Naive thymus-derived CD8-positive, alpha-beta T cell (primary cell): ENCODE measurements around the gene DIP2C. TPM values are rescaled to one million over a fixed set of nuclear protein-coding genes. Genes with fewer than 3 reads are reported as not detected.

Source experiments
- ATAC-seq, 2 donors: fragments of 150-1000 bp; cut with Tn5 transposase in 1 of 2; sonication (Bioruptor Pico), chemical (Tn5 transposase) in 1 of 2; 1 replicate in 1 of 2; 2 replicates in 1 of 2; pipeline ENCODE4 v1.10.0; 2021; ENCODE audit warnings: mild to moderate bottlenecking in 2 of 2, moderate library complexity in 2 of 2
- POLR2A ChIA-PET: fragments of 350-600 bp; sonication (Branson Sonifier 250); formaldehyde crosslinking; loops from one replicate; lab custom pipeline; 2021; ENCODE audit warnings: antibody characterized with exemption; lab: Charles Lee
- DNase-seq, 10 donors: peaks; one replicate each; pipeline versions ENCODE4 v3.0.0 to v3.0.0-alpha.2; 2020 to 2022
- H3K27ac Mint-ChIP-seq, 10 donors: one replicate each; pipeline ENCODE4 v1.8.0; 2020 to 2022; ENCODE audit warnings: mild to moderate bottlenecking in 10 of 10, mixed read lengths in 10 of 10, moderate library complexity in 4 of 10, inconsistent platforms in 1 of 10
- H3K27me3 Mint-ChIP-seq, 5 donors: one replicate each; pipeline ENCODE4 v1.8.0; 2021 to 2022; ENCODE audit warnings: mixed read lengths in 5 of 5
- H3K36me3 Mint-ChIP-seq, 3 donors: one replicate each; pipeline ENCODE4 v1.8.0; 2020 to 2022; ENCODE audit warnings: mixed read lengths in 3 of 3, mild to moderate bottlenecking in 2 of 3, inconsistent platforms in 1 of 3
- H3K4me1 Mint-ChIP-seq, 4 donors: one replicate each; pipeline ENCODE4 v1.8.0; 2021 to 2022; ENCODE audit warnings: mixed read lengths in 4 of 4
- H3K4me3 Mint-ChIP-seq, 10 donors: one replicate each; pipeline ENCODE4 v1.8.0; 2020 to 2022; ENCODE audit warnings: mild to moderate bottlenecking in 10 of 10, mixed read lengths in 10 of 10, moderate library complexity in 6 of 10, inconsistent platforms in 1 of 10
- H3K9me3 Mint-ChIP-seq, 9 donors: one replicate each; pipeline ENCODE4 v1.8.0; 2020 to 2022; ENCODE audit warnings: mixed read lengths in 9 of 9, mild to moderate bottlenecking in 3 of 9, inconsistent platforms in 1 of 9, moderate library complexity in 1 of 9
- polyA plus RNA-seq, 3 donors: library from polyadenylated mRNA; unstranded; fragments of 300-500 nt; fragmentation: Illumina TruSeq; gene quantifications; one replicate each; pipeline ENCODE4 v1.2.3, GENCODE V29; 2021
- total RNA-seq, 8 experiments: library from RNA in 2 of 8; stranded (reverse) in 2 of 8; gene quantifications; one replicate each; pipeline ENCODE4 v1.2.3 and lab custom pipeline; 2021 to 2026

DIP2C gene
- total and polyA plus RNA-seq, 5 experiments from 2014 or later: 0.32 to 3.9 (median 1.2) TPM

- Mint-ChIP-seq H3K27me3 (peaks cover 26 to 68% (median 40%) of the 10 kb centered on the region in 5 donors), H3K4me1 (peaks cover 3 to 13% (median 5%) of the 10 kb centered on the region in 4 donors), H3K36me3 (peaks cover 0 to 4% (median 0%) of the 10 kb centered on the region in 3 donors), H3K27ac (no peak overlapping the region), H3K9me3 (no peaks in the 10 kb centered on the region), H3K4me3 (peak overlapping the region in 1 of 10 donors; percentile 38)
- no peak for ATAC-seq
- POLR2A ChIA-PET: no interaction called here
- no peak for DNase-seq
These were observed 3.3 kb upstream of the DIP2C start for GRCh38 chr10:692682-693351.

- H3K4me3 Mint-ChIP-seq: peak overlapping the region in 7 of 10 donors; percentile 33 to 68 (median 57)
- peaks cover 0 to 6% (median 4%) of the 10 kb centered on the region in 3 donors for H3K36me3 Mint-ChIP-seq
- peaks cover 30 to 71% (median 47%) of the 10 kb centered on the region in 5 donors for H3K27me3 Mint-ChIP-seq
- peaks cover 0 to 3% (median 0%) of the 10 kb centered on the region in 9 donors for H3K9me3 Mint-ChIP-seq
- POLR2A ChIA-PET: no interaction called here
- no peak overlapping the region for H3K27ac Mint-ChIP-seq
- no peak for DNase-seq
- peaks cover 3 to 13% (median 6%) of the 10 kb centered on the region in 4 donors for H3K4me1 Mint-ChIP-seq
- ATAC-seq: no peak
These were observed 1.7 kb upstream of the DIP2C start for GRCh38 chr10:691216-691615.

GRCh38 chr10:690372-691161, 1.1 kb upstream of the DIP2C start:
- Mint-ChIP-seq H3K4me1 (peaks cover 3 to 13% (median 6%) of the 10 kb centered on the region in 4 donors), H3K27ac (no peak overlapping the region), H3K9me3 (peaks cover 0 to 3% (median 0%) of the 10 kb centered on the region in 9 donors), H3K4me3 (peak overlapping the region in 9 of 10 donors; percentile 31 to 68 (median 62)), H3K27me3 (peaks cover 26 to 66% (median 44%) of the 10 kb centered on the region in 5 donors), H3K36me3 (peaks cover 0 to 6% (median 4%) of the 10 kb centered on the region in 3 donors)
- POLR2A ChIA-PET: no interaction called here
- ATAC-seq (no peak), DNase-seq (no peak)

- ATAC-seq (no peak), DNase-seq (no peak)
- Mint-ChIP-seq H3K27me3 (peaks cover 27 to 66% (median 44%) of the 10 kb centered on the region in 5 donors), H3K9me3 (peaks cover 0 to 4% (median 1%) of the 10 kb centered on the region in 9 donors), H3K4me1 (peaks cover 3 to 13% (median 6%) of the 10 kb centered on the region in 4 donors), H3K36me3 (peaks cover 0 to 6% (median 4%) of the 10 kb centered on the region in 3 donors), H3K4me3 (no peak overlapping the region), H3K27ac (no peak overlapping the region)
- POLR2A ChIA-PET: no interaction called here
These were observed 382 bp downstream of the DIP2C start for GRCh38 chr10:689121-689451.

GRCh38 chr10:688312-689120, 952 bp downstream of the DIP2C start:
- POLR2A ChIA-PET: no interaction called here
- DNase-seq (no peak), ATAC-seq (no peak)
- H3K36me3 Mint-ChIP-seq: peaks cover 0 to 6% (median 4%) of the 10 kb centered on the region in 3 donors
- H3K27me3 Mint-ChIP-seq: peaks cover 27 to 63% (median 45%) of the 10 kb centered on the region in 5 donors
- H3K4me1 Mint-ChIP-seq: peaks cover 3 to 13% (median 6%) of the 10 kb centered on the region in 4 donors
- no peak overlapping the region for H3K27ac Mint-ChIP-seq
- peaks cover 0 to 4% (median 1%) of the 10 kb centered on the region in 9 donors for H3K9me3 Mint-ChIP-seq
- H3K4me3 Mint-ChIP-seq: peak overlapping the region in 3 of 10 donors; percentile 11 to 34 (median 34)

- H3K27me3 Mint-ChIP-seq: peaks cover 24 to 63% (median 49%) of the 10 kb centered on the region in 5 donors
- H3K27ac Mint-ChIP-seq: no peak overlapping the region
- ATAC-seq (no peak), DNase-seq (no peak)
- peak overlapping the region in 2 of 10 donors; percentile 6 to 34 for H3K4me3 Mint-ChIP-seq
- H3K9me3 Mint-ChIP-seq: peaks cover 0 to 4% (median 1%) of the 10 kb centered on the region in 9 donors
- POLR2A ChIA-PET: no interaction called here
- H3K4me1 Mint-ChIP-seq: peaks cover 3 to 13% (median 6%) of the 10 kb centered on the region in 4 donors
- H3K36me3 Mint-ChIP-seq: peaks cover 0 to 6% (median 4%) of the 10 kb centered on the region in 3 donors
These were observed 1.7 kb downstream of the DIP2C start for GRCh38 chr10:687583-688311.

- H3K27ac Mint-ChIP-seq: no peak overlapping the region
- H3K4me1 Mint-ChIP-seq: peaks cover 3 to 12% (median 5%) of the 10 kb centered on the region in 4 donors
- H3K9me3 Mint-ChIP-seq: peaks cover 0 to 4% (median 1%) of the 10 kb centered on the region in 9 donors
- H3K36me3 Mint-ChIP-seq: peaks cover 0 to 6% (median 4%) of the 10 kb centered on the region in 3 donors
- DNase-seq (no peak), ATAC-seq (no peak)
- peaks cover 21 to 54% (median 40%) of the 10 kb centered on the region in 5 donors for H3K27me3 Mint-ChIP-seq
- no peak overlapping the region for H3K4me3 Mint-ChIP-seq
- POLR2A ChIA-PET: no interaction called here
These were observed 3.1 kb downstream of the DIP2C start for GRCh38 chr10:686155-686931.

- Mint-ChIP-seq H3K4me1 (peaks cover 3 to 6% (median 4%) of the 10 kb centered on the region in 4 donors), H3K4me3 (no peak overlapping the region), H3K36me3 (peaks cover 0 to 6% (median 3%) of the 10 kb centered on the region in 3 donors), H3K9me3 (peaks cover 0 to 4% (median 1%) of the 10 kb centered on the region in 9 donors), H3K27ac (no peak overlapping the region), H3K27me3 (peaks cover 18 to 47% (median 34%) of the 10 kb centered on the region in 5 donors)
- DNase-seq: no peak
- ATAC-seq: no peak
- POLR2A ChIA-PET: no interaction called here
These were observed 3.9 kb downstream of the DIP2C start for GRCh38 chr10:685613-686012.

- ATAC-seq: no peak
- Mint-ChIP-seq H3K36me3 (peaks cover 0 to 6% (median 0%) of the 10 kb centered on the region in 3 donors), H3K27me3 (peaks cover 18 to 39% (median 30%) of the 10 kb centered on the region in 5 donors), H3K9me3 (peaks cover 0 to 4% (median 1%) of the 10 kb centered on the region in 9 donors), H3K4me3 (no peak overlapping the region), H3K27ac (no peak overlapping the region), H3K4me1 (peaks cover 0 to 3% (median under 1%) of the 10 kb centered on the region in 4 donors)
- POLR2A ChIA-PET: no interaction called here
- DNase-seq: no peak
These were observed 5.9 kb downstream of the DIP2C start for GRCh38 chr10:683448-684071.

GRCh38 chr10:682931-683447, 6.5 kb downstream of the DIP2C start:
- POLR2A ChIA-PET: no interaction called here
- peaks cover 0 to 6% (median 0%) of the 10 kb centered on the region in 3 donors for H3K36me3 Mint-ChIP-seq
- H3K27me3 Mint-ChIP-seq: peaks cover 14 to 34% (median 25%) of the 10 kb centered on the region in 5 donors
- H3K9me3 Mint-ChIP-seq: peaks cover 0 to 4% (median 1%) of the 10 kb centered on the region in 9 donors
- no peak overlapping the region for H3K27ac Mint-ChIP-seq
- ATAC-seq (no peak), DNase-seq (no peak)
- H3K4me1 Mint-ChIP-seq: peaks cover 0 to 3% (median 0%) of the 10 kb centered on the region in 4 donors
- no peak overlapping the region for H3K4me3 Mint-ChIP-seq
